Spleen (tissue), 11 donors: ENCODE measurements around the gene SETD1A. TPM values are rescaled to one million over a fixed set of nuclear protein-coding genes. Genes with fewer than 3 reads are reported as not detected.
"Not testable (repeated sequence)": the region's sequence is repeated elsewhere in the genome, so short reads cannot be mapped to it uniquely, and the experiment has no call there.

ENCODE experiments used
- DNase-seq: peaks from one replicate; pipeline ENCODE4 v3.0.0-alpha.2; 2020
- H3K27ac ChIP-seq, 8 donors: fragments of 200-600 bp; sonication (generic) in 7 of 8; 1 replicate in 4 of 8; 2 replicates in 4 of 8; pipeline versions ENCODE4 v1.5.0 to v1.8.0; 2016 to 2021; ENCODE audit warnings: inconsistent platforms in 4 of 8, mild to moderate bottlenecking in 4 of 8, moderate library complexity in 1 of 8
- H3K27me3 ChIP-seq, 7 donors: fragments of 200-600 bp; sonication (generic) in 6 of 7; replicated peaks in 1 of 7; 1 replicate in 4 of 7; 2 replicates in 3 of 7; pipeline versions ENCODE4 v1.5.0 to v1.8.0; 2016 to 2021; ENCODE audit warnings: inconsistent platforms in 3 of 7, mild to moderate bottlenecking in 1 of 7
- H3K36me3 ChIP-seq, 6 donors: fragments of 200-600 bp; sonication (generic) in 5 of 6; 1 replicate in 4 of 6; 2 replicates in 2 of 6; pipeline versions ENCODE4 v1.5.0 to v1.8.0; 2016 to 2021; ENCODE audit warnings: inconsistent platforms in 2 of 6
- H3K4me1 ChIP-seq, 6 donors: fragments of 200-600 bp; sonication (generic) in 5 of 6; 1 replicate in 3 of 6; 2 replicates in 3 of 6; pipeline versions ENCODE4 v1.5.0 to v1.8.0; 2016 to 2021; ENCODE audit warnings: inconsistent platforms in 3 of 6
- H3K4me3 ChIP-seq, 8 donors: fragments of 200-600 bp; sonication (generic) in 7 of 8; 1 replicate in 4 of 8; 2 replicates in 4 of 8; pipeline versions ENCODE4 v1.5.0 to v1.8.0; 2016 to 2021; ENCODE audit warnings: inconsistent platforms in 4 of 8, mild to moderate bottlenecking in 4 of 8, moderate library complexity in 2 of 8
- H3K9me3 ChIP-seq, 8 donors: fragments of 200-600 bp; sonication (generic) in 7 of 8; 1 replicate in 4 of 8; 2 replicates in 4 of 8; pipeline versions ENCODE4 v1.5.0 to v1.8.0; 2016 to 2021; ENCODE audit warnings: inconsistent platforms in 4 of 8
- POLR2A ChIP-seq, 3 donors: fragments of 450-650 bp; IDR thresholded peaks; one replicate each; pipeline ENCODE4 v1.5.1; 2017; ENCODE audit warnings: antibody characterized with exemption in 3 of 3, mild to moderate bottlenecking in 1 of 3
- POLR2AphosphoS5 ChIP-seq, 3 donors: sonication (generic); formaldehyde crosslinking; IDR thresholded peaks; one replicate each; pipeline ENCODE4 v1.5.1; 2017; ENCODE audit warnings: antibody characterized with exemption in 3 of 3
- WGBS, 5 donors: extraction: QIAGEN DNeasy Blood & Tissue Kit in 3 of 5; methylation state at CpG; one replicate each; pipeline versions ENCODE4 v1.1.5 to v1.1.7; 2013 to 2018; 5-methylcytosine and 5-hydroxymethylcytosine counted together
- intact Hi-C: fragments of 100-400 bp; cut with DNase I; formaldehyde crosslinking; loops from one replicate; pipeline ENCODE4 v1.15.0; 2023; ENCODE audit warnings: low total_unique reads
- polyA plus RNA-seq, 3 donors: library from polyadenylated mRNA; stranded (reverse); fragments of 200-250 nt; gene quantifications; one replicate each; pipeline ENCODE4 v1.2.1, GENCODE V29; 2013
- total RNA-seq, 7 donors: library from RNA; depleted of rRNA in 3 of 7; stranded (reverse); fragments of >200 nt in 3 of 7; fragmentation: NEBNext Ultra II Directional in 4 of 7; extraction: Animal tissue kit (Norgen Biotek cat#: 25700) in 4 of 7; gene quantifications; one replicate each; pipeline versions ENCODE4 v1.1.0 to v1.2.1, GENCODE V29; 2016 to 2021
- TF ChIP-seq, protein P1 (sequence below), 11 experiments: fragments of 200-600 bp in 7 of 11; fragments of 450-650 bp in 4 of 11; sonication (generic) in 4 of 11; IDR thresholded peaks in 8 of 11; conservative IDR thresholded peaks in 3 of 11; 1 replicate in 7 of 11; 2 replicates in 4 of 11; pipeline versions ENCODE4 v1.4.0 to v1.8.0; 2016 to 2021; ENCODE audit warnings: antibody characterized with exemption in 11 of 11, inconsistent platforms in 4 of 11, mild to moderate bottlenecking in 1 of 11
- donor health status: healthy with polysubstance abuse.
- donor health status: DM: no; HTN: no; CAD: no; lungs with moderate emphysema.
- donor health status: DM: no; HTN: no; CAD: no.
- donor health status: Bipolar disorder and iron deficiency.
- donor health status: healthy.
- donor health status: DM: no; HTN: no; CAD: no.
- donor health status: DM: yes; HTN: yes; CAD: no.

The SETD1A gene
- total and polyA plus RNA-seq, 10 donors: 4.8 to 24.9 (median 14.7) TPM

- Histone ChIP-seq H3K27ac (peak overlapping the region in 2 of 8 donors; percentile 2 to 24), H3K4me3 (no peak overlapping the region), H3K4me1 (peaks cover 0 to 24% (median 5%) of the 10 kb centered on the region in 6 donors), H3K9me3 (no peaks in the 10 kb centered on the region), H3K36me3 (peaks cover 0 to 86% (median 29%) of the 10 kb centered on the region in 6 donors), H3K27me3 (no peaks in the 10 kb centered on the region)
- WGBS, 5 donors: 45 to 59% (median 46%) methylated on average over 12 of the region's 12 CpGs
- peak in 1 of 3 donors; percentile 10 for TF ChIP-seq POLR2AphosphoS5 (IDR thresholded peaks at IDR 0.05)
- TF ChIP-seq POLR2A (IDR thresholded peaks at IDR 0.05): no peak
- TF ChIP-seq, protein P1, sequence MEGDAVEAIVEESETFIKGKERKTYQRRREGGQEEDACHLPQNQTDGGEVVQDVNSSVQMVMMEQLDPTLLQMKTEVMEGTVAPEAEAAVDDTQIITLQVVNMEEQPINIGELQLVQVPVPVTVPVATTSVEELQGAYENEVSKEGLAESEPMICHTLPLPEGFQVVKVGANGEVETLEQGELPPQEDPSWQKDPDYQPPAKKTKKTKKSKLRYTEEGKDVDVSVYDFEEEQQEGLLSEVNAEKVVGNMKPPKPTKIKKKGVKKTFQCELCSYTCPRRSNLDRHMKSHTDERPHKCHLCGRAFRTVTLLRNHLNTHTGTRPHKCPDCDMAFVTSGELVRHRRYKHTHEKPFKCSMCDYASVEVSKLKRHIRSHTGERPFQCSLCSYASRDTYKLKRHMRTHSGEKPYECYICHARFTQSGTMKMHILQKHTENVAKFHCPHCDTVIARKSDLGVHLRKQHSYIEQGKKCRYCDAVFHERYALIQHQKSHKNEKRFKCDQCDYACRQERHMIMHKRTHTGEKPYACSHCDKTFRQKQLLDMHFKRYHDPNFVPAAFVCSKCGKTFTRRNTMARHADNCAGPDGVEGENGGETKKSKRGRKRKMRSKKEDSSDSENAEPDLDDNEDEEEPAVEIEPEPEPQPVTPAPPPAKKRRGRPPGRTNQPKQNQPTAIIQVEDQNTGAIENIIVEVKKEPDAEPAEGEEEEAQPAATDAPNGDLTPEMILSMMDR (IDR thresholded peaks at IDR 0.05 in 8 of 11, conservative IDR thresholded peaks at IDR 0.05 in 3 of 11): peak in 10 of 11 experiments; percentile 34 to 69 (median 56)
- no peak for DNase-seq
- intact Hi-C loops: no loop called here
Measured at GRCh38 chr16:30934827-30935557, 22.6 kb upstream of the SETD1A start.

DNA sequence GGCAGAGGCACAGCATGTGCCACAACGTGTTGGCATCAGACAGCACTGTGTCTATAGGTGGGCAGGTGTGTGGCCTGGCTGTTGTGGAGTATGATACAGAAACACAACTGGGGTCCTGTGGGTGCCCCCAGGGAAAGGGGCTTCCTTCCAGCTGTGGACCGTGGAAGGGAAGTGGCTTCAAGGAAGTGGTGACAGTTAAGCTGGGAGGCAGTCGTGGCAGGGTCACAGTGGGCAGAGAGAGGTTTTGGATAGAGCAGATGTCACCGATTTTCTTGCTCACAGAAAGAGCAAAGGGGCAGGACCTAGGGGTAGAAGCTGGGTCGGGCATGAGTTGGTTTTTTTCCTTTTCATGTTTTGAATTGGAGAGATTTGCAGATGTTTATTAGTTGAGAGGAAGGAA, 19.9 kb upstream of the SETD1A start:
- TF ChIP-seq, protein P1 (IDR thresholded peaks at IDR 0.05 in 8 of 11, conservative IDR thresholded peaks at IDR 0.05 in 3 of 11): no peak
- TF ChIP-seq POLR2A (IDR thresholded peaks at IDR 0.05) (no peak), POLR2AphosphoS5 (IDR thresholded peaks at IDR 0.05) (no peak)
- intact Hi-C loops: no loop called here
- H3K27me3 ChIP-seq: no peaks in the 10 kb centered on the region
- peaks cover 5 to 39% (median 18%) of the 10 kb centered on the region in 6 donors for H3K4me1 ChIP-seq
- no peaks in the 10 kb centered on the region for H3K9me3 ChIP-seq
- peak overlapping the region in 2 of 8 donors; percentile 21 to 53 for H3K27ac ChIP-seq
- no peak for DNase-seq
- H3K36me3 ChIP-seq: peaks cover 0 to 76% (median 13%) of the 10 kb centered on the region in 6 donors
- no peak overlapping the region for H3K4me3 ChIP-seq
- WGBS, 5 donors: 9 to 25% (median 19%) methylated on average over 5 of the region's 5 CpGs

GRCh38 chr16:30939571-30939970, 18.0 kb upstream of the SETD1A start:
- H3K4me1 ChIP-seq: peaks cover 5 to 41% (median 19%) of the 10 kb centered on the region in 6 donors
- H3K27ac ChIP-seq, intact Hi-C loops, H3K9me3 ChIP-seq, H3K27me3 ChIP-seq, H3K4me3 ChIP-seq, DNase-seq: not testable (repeated sequence)
- 92 to 95% (median 94%) methylated on average over 8 of the region's 8 CpGs for WGBS, 5 donors
- peaks cover 0 to 74% (median 9%) of the 10 kb centered on the region in 6 donors for H3K36me3 ChIP-seq

- H3K27me3 ChIP-seq: no peaks in the 10 kb centered on the region
- TF ChIP-seq, protein P1 (IDR thresholded peaks at IDR 0.05 in 8 of 11, conservative IDR thresholded peaks at IDR 0.05 in 3 of 11): peak; percentile 78 to 97 (median 93)
- peak; percentile 51 to 77 (median 66) for TF ChIP-seq POLR2AphosphoS5 (IDR thresholded peaks at IDR 0.05)
- no peak for TF ChIP-seq POLR2A (IDR thresholded peaks at IDR 0.05)
- peaks cover 0 to 78% (median 4%) of the 10 kb centered on the region in 6 donors for H3K36me3 ChIP-seq
- intact Hi-C loops: no loop called here
- WGBS, 5 donors: 22 to 25% (median 23%) methylated on average over 7 to 15 of the region's 15 CpGs
- peak overlapping the region in 2 of 8 donors; percentile 13 to 39 for H3K4me3 ChIP-seq
- peak overlapping the region in 6 of 8 donors; percentile 29 to 75 (median 60) for H3K27ac ChIP-seq
- peak; percentile 95 for DNase-seq
- H3K4me1 ChIP-seq: peaks cover 5 to 32% (median 19%) of the 10 kb centered on the region in 6 donors
- no peaks in the 10 kb centered on the region for H3K9me3 ChIP-seq
Measured at GRCh38 chr16:30941600-30942425, 15.7 kb upstream of the SETD1A start.
